ENCODE measurements around the gene ASTN2.

DNA sequence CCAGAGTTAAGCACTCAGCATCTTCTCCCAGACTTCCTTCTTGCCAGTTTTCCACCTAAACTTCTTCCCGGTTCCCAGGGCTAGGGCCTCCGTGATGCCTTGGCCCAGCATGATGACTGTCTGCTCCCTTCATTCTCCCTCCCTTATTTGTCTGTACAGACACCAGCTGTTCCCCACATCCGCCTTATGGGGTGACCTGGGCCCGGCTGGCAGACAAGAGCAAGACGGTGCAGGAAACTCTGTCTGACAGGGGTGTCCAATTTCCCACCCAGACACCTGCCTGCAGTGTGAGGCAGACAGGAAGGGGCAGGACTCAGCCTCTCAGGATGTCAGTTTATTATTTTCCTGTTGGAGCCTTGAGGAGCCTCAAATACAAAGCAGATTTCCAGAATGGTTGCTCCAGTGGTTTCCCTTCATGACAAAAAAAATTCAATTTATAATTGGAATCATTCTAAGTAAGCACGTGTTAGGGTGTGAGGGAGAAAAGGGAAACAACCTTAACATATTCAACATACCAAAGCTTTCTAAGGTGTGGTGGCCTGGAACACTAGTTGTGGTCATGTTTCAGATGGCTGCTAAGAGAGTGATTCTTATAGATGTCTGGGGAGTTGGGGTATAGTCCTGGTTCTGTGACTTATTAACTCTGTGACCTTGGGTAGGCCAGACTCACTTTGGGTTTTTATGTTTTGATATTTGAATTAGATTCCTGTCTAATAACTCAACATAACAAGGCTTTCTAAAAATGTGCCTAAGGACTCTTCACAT is 1026.7 kb downstream of the ASTN2 start:
- TF ChIP-seq, protein P1, sequence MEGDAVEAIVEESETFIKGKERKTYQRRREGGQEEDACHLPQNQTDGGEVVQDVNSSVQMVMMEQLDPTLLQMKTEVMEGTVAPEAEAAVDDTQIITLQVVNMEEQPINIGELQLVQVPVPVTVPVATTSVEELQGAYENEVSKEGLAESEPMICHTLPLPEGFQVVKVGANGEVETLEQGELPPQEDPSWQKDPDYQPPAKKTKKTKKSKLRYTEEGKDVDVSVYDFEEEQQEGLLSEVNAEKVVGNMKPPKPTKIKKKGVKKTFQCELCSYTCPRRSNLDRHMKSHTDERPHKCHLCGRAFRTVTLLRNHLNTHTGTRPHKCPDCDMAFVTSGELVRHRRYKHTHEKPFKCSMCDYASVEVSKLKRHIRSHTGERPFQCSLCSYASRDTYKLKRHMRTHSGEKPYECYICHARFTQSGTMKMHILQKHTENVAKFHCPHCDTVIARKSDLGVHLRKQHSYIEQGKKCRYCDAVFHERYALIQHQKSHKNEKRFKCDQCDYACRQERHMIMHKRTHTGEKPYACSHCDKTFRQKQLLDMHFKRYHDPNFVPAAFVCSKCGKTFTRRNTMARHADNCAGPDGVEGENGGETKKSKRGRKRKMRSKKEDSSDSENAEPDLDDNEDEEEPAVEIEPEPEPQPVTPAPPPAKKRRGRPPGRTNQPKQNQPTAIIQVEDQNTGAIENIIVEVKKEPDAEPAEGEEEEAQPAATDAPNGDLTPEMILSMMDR (IDR thresholded peaks at IDR 0.05): no peak
- TF ChIP-seq POLR2A (IDR thresholded peaks at IDR 0.05): no peak

Measured in thyroid gland (tissue), 4 donors.